ENCODE results near the gene DGCR8. TPM values are rescaled to one million over a fixed set of nuclear protein-coding genes. Genes with fewer than 3 reads are reported as not detected.

DGCR8 gene
- total RNA-seq, 5 donors from 2014 or later (not counting 1 experiment from before 2014, with no cell fraction given) = 38.4 to 48.1 (median 45.1) TPM

- CTCF ChIA-PET = no interaction called here
- Mint-ChIP-seq H3K36me3 (peaks cover 14% of the 10 kb centered on the region), H3K27ac (peak overlapping the region in 1 of 2 donors; percentile 56)
Observed at GRCh38 chr22:20125201-20126174, 45.4 kb downstream of the DGCR8 start.

GRCh38 chr22:20126284-20127029 is 46.4 kb downstream of the DGCR8 start:
- DNase-seq (no peak), ATAC-seq (replicated peaks in 1 of 4) (no peak)
- Mint-ChIP-seq H3K36me3 (peaks cover 14% of the 10 kb centered on the region), H3K27me3 (no peaks in the 10 kb centered on the region), H3K4me3 (no peak overlapping the region), H3K27ac (peak overlapping the region in 1 of 2 donors; percentile 56), H3K4me1 (peaks cover 7 to 20% (median 16%) of the 10 kb centered on the region in 3 donors), H3K9me3 (no peaks in the 10 kb centered on the region)
- no peaks in the 10 kb centered on the region for H3K9me3 ChIP-seq
- no peak overlapping the region for H3K4me3 ChIP-seq (ENCODE audit: control insufficient read depth in 1 of 2, extremely low read depth in 1 of 2, low read length in 1 of 2)
- peaks cover 5 to 53% of the 10 kb centered on the region in 2 experiments for H3K4me1 ChIP-seq (ENCODE audit: control insufficient read depth in 1 of 2, extremely low read depth in 1 of 2, insufficient read depth in 2 of 2, low read length in 2 of 2)
- POLR2A ChIA-PET = no interaction called here
- H3K27me3 ChIP-seq (replicated peaks in 1 of 2; ENCODE audit: control insufficient read depth in 2 of 2, extremely low read depth in 1 of 2, insufficient read depth in 2 of 2, low read length in 1 of 2) = no peaks in the 10 kb centered on the region
- no peak overlapping the region for H3K27ac ChIP-seq (ENCODE audit: low read length)
- 92% methylated on average over 14 of the region's 19 CpGs for WGBS (ENCODE audit: insufficient coverage)
- peaks cover 21 to 44% of the 10 kb centered on the region in 2 donors for H3K36me3 ChIP-seq (ENCODE audit: control insufficient read depth in 2 of 2, extremely low read depth in 1 of 2, insufficient read depth in 1 of 2, low read length in 1 of 2)
- CTCF ChIA-PET = interaction anchor here in 1 of 2 donors (0.7 kb wide), 1 partner anchor 673 kb away, joined by 3 read pairs; no protein-coding TSS in a partner anchor

More at GRCh38 chr22:20125201-20126174, 45.4 kb downstream of the DGCR8 start:
- H3K27me3 Mint-ChIP-seq = no peaks in the 10 kb centered on the region
- no peak overlapping the region for H3K4me3 ChIP-seq (ENCODE audit: control insufficient read depth in 1 of 2, extremely low read depth in 1 of 2, low read length in 1 of 2)
- H3K4me1 Mint-ChIP-seq = peaks cover 10 to 23% (median 17%) of the 10 kb centered on the region in 3 donors
- H3K9me3 ChIP-seq = no peaks in the 10 kb centered on the region
- peaks cover 21 to 50% of the 10 kb centered on the region in 2 donors for H3K36me3 ChIP-seq (ENCODE audit: control insufficient read depth in 2 of 2, extremely low read depth in 1 of 2, insufficient read depth in 1 of 2, low read length in 1 of 2)
- no peaks in the 10 kb centered on the region for H3K9me3 Mint-ChIP-seq
- no peak overlapping the region for H3K27ac ChIP-seq (ENCODE audit: low read length)
- POLR2A ChIA-PET = no interaction called here
- no peak overlapping the region for H3K4me3 Mint-ChIP-seq
- peaks cover 3 to 54% of the 10 kb centered on the region in 2 experiments for H3K4me1 ChIP-seq (ENCODE audit: control insufficient read depth in 1 of 2, extremely low read depth in 1 of 2, insufficient read depth in 2 of 2, low read length in 2 of 2)
- ATAC-seq (replicated peaks in 1 of 4) = no peak
- no peaks in the 10 kb centered on the region for H3K27me3 ChIP-seq (replicated peaks in 1 of 2; ENCODE audit: control insufficient read depth in 2 of 2, extremely low read depth in 1 of 2, insufficient read depth in 2 of 2, low read length in 1 of 2)
- 95% methylated on average over 25 of the region's 32 CpGs for WGBS (ENCODE audit: insufficient coverage)
- DNase-seq = no peak

GRCh38 chr22:20127318-20127868 is 47.4 kb downstream of the DGCR8 start:
- no peak overlapping the region for H3K4me3 ChIP-seq (ENCODE audit: control insufficient read depth in 1 of 2, extremely low read depth in 1 of 2, low read length in 1 of 2)
- peaks cover 21 to 36% of the 10 kb centered on the region in 2 donors for H3K36me3 ChIP-seq (ENCODE audit: control insufficient read depth in 2 of 2, extremely low read depth in 1 of 2, insufficient read depth in 1 of 2, low read length in 1 of 2)
- H3K27me3 Mint-ChIP-seq = no peaks in the 10 kb centered on the region
- H3K27ac ChIP-seq (ENCODE audit: low read length) = no peak overlapping the region
- peaks cover 5 to 48% of the 10 kb centered on the region in 2 experiments for H3K4me1 ChIP-seq (ENCODE audit: control insufficient read depth in 1 of 2, extremely low read depth in 1 of 2, insufficient read depth in 2 of 2, low read length in 2 of 2)
- ChIA-PET POLR2A (no interaction called here), CTCF (no interaction called here)
- no peaks in the 10 kb centered on the region for H3K27me3 ChIP-seq (replicated peaks in 1 of 2; ENCODE audit: control insufficient read depth in 2 of 2, extremely low read depth in 1 of 2, insufficient read depth in 2 of 2, low read length in 1 of 2)
- ATAC-seq (replicated peaks in 1 of 4) (no peak), DNase-seq (no peak)
- peaks cover 14% of the 10 kb centered on the region for H3K36me3 Mint-ChIP-seq
- H3K4me1 Mint-ChIP-seq = peaks cover 2 to 12% (median 10%) of the 10 kb centered on the region in 3 donors
- H3K9me3 ChIP-seq = no peaks in the 10 kb centered on the region
- WGBS (ENCODE audit: insufficient coverage) = 94% methylated on average over 15 of the region's 15 CpGs
- H3K27ac Mint-ChIP-seq = peak overlapping the region; percentile 27 to 52
- no peak overlapping the region for H3K4me3 Mint-ChIP-seq
- no peaks in the 10 kb centered on the region for H3K9me3 Mint-ChIP-seq

GRCh38 chr22:20127869-20128618 is 48.0 kb downstream of the DGCR8 start:
- WGBS (ENCODE audit: insufficient coverage) = 84% methylated on average over 9 of the region's 17 CpGs
- Mint-ChIP-seq H3K4me1 (peaks cover 7 to 18% (median 16%) of the 10 kb centered on the region in 3 donors), H3K36me3 (peaks cover 14% of the 10 kb centered on the region), H3K9me3 (no peaks in the 10 kb centered on the region), H3K27ac (peak overlapping the region in 1 of 2 donors; percentile 86), H3K4me3 (no peak overlapping the region), H3K27me3 (no peaks in the 10 kb centered on the region)
- Histone ChIP-seq H3K27ac (ENCODE audit: low read length) (no peak overlapping the region), H3K4me1 (ENCODE audit: control insufficient read depth in 1 of 2, extremely low read depth in 1 of 2, insufficient read depth in 2 of 2, low read length in 2 of 2) (peaks cover 7 to 48% of the 10 kb centered on the region in 2 experiments), H3K27me3 (replicated peaks in 1 of 2; ENCODE audit: control insufficient read depth in 2 of 2, extremely low read depth in 1 of 2, insufficient read depth in 2 of 2, low read length in 1 of 2) (no peaks in the 10 kb centered on the region), H3K9me3 (no peaks in the 10 kb centered on the region), H3K36me3 (ENCODE audit: control insufficient read depth in 2 of 2, extremely low read depth in 1 of 2, insufficient read depth in 1 of 2, low read length in 1 of 2) (peaks cover 21 to 35% of the 10 kb centered on the region in 2 donors), H3K4me3 (ENCODE audit: control insufficient read depth in 1 of 2, extremely low read depth in 1 of 2, low read length in 1 of 2) (no peak overlapping the region)
- POLR2A ChIA-PET = no interaction called here
- CTCF ChIA-PET = interaction anchor here in 1 of 2 donors (1.6 kb wide), 1 partner anchor 157 kb away, joined by 4 read pairs; no protein-coding TSS in a partner anchor
- DNase-seq = no peak
- ATAC-seq (replicated peaks in 1 of 4) = no peak

- no peak overlapping the region for H3K27ac ChIP-seq (ENCODE audit: low read length)
Observed at GRCh38 chr22:20128619-20128901, 48.5 kb downstream of the DGCR8 start.

More at GRCh38 chr22:20128619-20128901, 48.5 kb downstream of the DGCR8 start:
- H3K36me3 Mint-ChIP-seq = peaks cover 14% of the 10 kb centered on the region
- H3K27me3 Mint-ChIP-seq = no peaks in the 10 kb centered on the region
- no peaks in the 10 kb centered on the region for H3K9me3 ChIP-seq
- WGBS (ENCODE audit: insufficient coverage) = 72% methylated on average over 2 of the region's 2 CpGs
- H3K4me1 ChIP-seq (ENCODE audit: control insufficient read depth in 1 of 2, extremely low read depth in 1 of 2, insufficient read depth in 2 of 2, low read length in 2 of 2) = peaks cover 7 to 47% of the 10 kb centered on the region in 2 experiments
- H3K36me3 ChIP-seq (ENCODE audit: control insufficient read depth in 2 of 2, extremely low read depth in 1 of 2, insufficient read depth in 1 of 2, low read length in 1 of 2) = peaks cover 20 to 32% of the 10 kb centered on the region in 2 donors
- H3K27ac Mint-ChIP-seq = peak overlapping the region; percentile 71 to 86
- H3K4me3 ChIP-seq (ENCODE audit: control insufficient read depth in 1 of 2, extremely low read depth in 1 of 2, low read length in 1 of 2) = no peak overlapping the region
- CTCF ChIA-PET = interaction anchor here in 1 of 2 donors (1.6 kb wide), 1 partner anchor 157 kb away, joined by 4 read pairs; no protein-coding TSS in a partner anchor
- ATAC-seq (replicated peaks in 1 of 4) (no peak), DNase-seq (no peak)
- H3K4me3 Mint-ChIP-seq = no peak overlapping the region
- H3K9me3 Mint-ChIP-seq = no peaks in the 10 kb centered on the region
- H3K4me1 Mint-ChIP-seq = peaks cover 12 to 23% (median 21%) of the 10 kb centered on the region in 3 donors
- H3K27me3 ChIP-seq (replicated peaks in 1 of 2; ENCODE audit: control insufficient read depth in 2 of 2, extremely low read depth in 1 of 2, insufficient read depth in 2 of 2, low read length in 1 of 2) = no peaks in the 10 kb centered on the region
- POLR2A ChIA-PET = no interaction called here
